ENCODE data around the gene MS4A4A. TPM values are rescaled to one million over a fixed set of nuclear protein-coding genes. Genes with fewer than 3 reads are reported as not detected.
A peak's percentile ranks its signal among the peaks of the same experiment; 100 is the strongest.

The MS4A4A gene
- total and polyA plus RNA-seq, 10 of the 15 experiments (the other 5 are each of a cell fraction or from before 2014, with no cell fraction given): 0.10 to 2.4 (median 0.68) TPM

- no peak for TF ChIP-seq SUZ12 (IDR thresholded peaks at IDR 0.05; ENCODE audit: unreplicated experiment)
- TF ChIP-seq TCF3 (IDR thresholded peaks at IDR 0.05; ENCODE audit: borderline replicate concordance, insufficient read depth, low read depth, low read length): no peak
- TF ChIP-seq RUNX3 (IDR thresholded peaks at IDR 0.05; ENCODE audit: low read length): peak; percentile 58
- no peak for TF ChIP-seq TCF7 (IDR thresholded peaks at IDR 0.05; ENCODE audit: borderline replicate concordance)
- TF ChIP-seq NR2F1 (conservative IDR thresholded peaks at IDR 0.05): peak; percentile 47; the same call in 1 of the 2 replicates
- no peak for TF ChIP-seq RBBP5 (conservative IDR thresholded peaks at IDR 0.05)
- TF ChIP-seq, protein P1, sequence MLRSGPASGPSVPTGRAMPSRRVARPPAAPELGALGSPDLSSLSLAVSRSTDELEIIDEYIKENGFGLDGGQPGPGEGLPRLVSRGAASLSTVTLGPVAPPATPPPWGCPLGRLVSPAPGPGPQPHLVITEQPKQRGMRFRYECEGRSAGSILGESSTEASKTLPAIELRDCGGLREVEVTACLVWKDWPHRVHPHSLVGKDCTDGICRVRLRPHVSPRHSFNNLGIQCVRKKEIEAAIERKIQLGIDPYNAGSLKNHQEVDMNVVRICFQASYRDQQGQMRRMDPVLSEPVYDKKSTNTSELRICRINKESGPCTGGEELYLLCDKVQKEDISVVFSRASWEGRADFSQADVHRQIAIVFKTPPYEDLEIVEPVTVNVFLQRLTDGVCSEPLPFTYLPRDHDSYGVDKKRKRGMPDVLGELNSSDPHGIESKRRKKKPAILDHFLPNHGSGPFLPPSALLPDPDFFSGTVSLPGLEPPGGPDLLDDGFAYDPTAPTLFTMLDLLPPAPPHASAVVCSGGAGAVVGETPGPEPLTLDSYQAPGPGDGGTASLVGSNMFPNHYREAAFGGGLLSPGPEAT (IDR thresholded peaks at IDR 0.05; ENCODE audit: low read depth): 0 out of 2 replicates have a peak, but pooled peaks have one; percentile 24
- TF ChIP-seq ZNF207 (IDR thresholded peaks at IDR 0.05; ENCODE audit: borderline replicate concordance): no peak
- TF ChIP-seq, protein P2, sequence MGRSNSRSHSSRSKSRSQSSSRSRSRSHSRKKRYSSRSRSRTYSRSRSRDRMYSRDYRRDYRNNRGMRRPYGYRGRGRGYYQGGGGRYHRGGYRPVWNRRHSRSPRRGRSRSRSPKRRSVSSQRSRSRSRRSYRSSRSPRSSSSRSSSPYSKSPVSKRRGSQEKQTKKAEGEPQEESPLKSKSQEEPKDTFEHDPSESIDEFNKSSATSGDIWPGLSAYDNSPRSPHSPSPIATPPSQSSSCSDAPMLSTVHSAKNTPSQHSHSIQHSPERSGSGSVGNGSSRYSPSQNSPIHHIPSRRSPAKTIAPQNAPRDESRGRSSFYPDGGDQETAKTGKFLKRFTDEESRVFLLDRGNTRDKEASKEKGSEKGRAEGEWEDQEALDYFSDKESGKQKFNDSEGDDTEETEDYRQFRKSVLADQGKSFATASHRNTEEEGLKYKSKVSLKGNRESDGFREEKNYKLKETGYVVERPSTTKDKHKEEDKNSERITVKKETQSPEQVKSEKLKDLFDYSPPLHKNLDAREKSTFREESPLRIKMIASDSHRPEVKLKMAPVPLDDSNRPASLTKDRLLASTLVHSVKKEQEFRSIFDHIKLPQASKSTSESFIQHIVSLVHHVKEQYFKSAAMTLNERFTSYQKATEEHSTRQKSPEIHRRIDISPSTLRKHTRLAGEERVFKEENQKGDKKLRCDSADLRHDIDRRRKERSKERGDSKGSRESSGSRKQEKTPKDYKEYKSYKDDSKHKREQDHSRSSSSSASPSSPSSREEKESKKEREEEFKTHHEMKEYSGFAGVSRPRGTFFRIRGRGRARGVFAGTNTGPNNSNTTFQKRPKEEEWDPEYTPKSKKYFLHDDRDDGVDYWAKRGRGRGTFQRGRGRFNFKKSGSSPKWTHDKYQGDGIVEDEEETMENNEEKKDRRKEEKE (IDR thresholded peaks at IDR 0.05): no peak
- TF ChIP-seq, protein P3, sequence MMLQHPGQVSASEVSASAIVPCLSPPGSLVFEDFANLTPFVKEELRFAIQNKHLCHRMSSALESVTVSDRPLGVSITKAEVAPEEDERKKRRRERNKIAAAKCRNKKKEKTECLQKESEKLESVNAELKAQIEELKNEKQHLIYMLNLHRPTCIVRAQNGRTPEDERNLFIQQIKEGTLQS (IDR thresholded peaks at IDR 0.05; ENCODE audit: borderline replicate concordance, extremely low read depth, low read depth, low read length): no peak
- no peak for TF ChIP-seq ZNF274 (IDR thresholded peaks at IDR 0.05; ENCODE audit: insufficient read depth, insufficient read length)
- TF ChIP-seq HDAC6 (IDR thresholded peaks at IDR 0.05; ENCODE audit: unreplicated experiment): no peak
- no peak for TF ChIP-seq ZNF217 (IDR thresholded peaks at IDR 0.05)
- TF ChIP-seq FOXK2 (IDR thresholded peaks at IDR 0.05): no peak
- no peak for TF ChIP-seq SIN3A (IDR thresholded peaks at IDR 0.05; ENCODE audit: low read depth, low read length)
- TF ChIP-seq, protein P4, sequence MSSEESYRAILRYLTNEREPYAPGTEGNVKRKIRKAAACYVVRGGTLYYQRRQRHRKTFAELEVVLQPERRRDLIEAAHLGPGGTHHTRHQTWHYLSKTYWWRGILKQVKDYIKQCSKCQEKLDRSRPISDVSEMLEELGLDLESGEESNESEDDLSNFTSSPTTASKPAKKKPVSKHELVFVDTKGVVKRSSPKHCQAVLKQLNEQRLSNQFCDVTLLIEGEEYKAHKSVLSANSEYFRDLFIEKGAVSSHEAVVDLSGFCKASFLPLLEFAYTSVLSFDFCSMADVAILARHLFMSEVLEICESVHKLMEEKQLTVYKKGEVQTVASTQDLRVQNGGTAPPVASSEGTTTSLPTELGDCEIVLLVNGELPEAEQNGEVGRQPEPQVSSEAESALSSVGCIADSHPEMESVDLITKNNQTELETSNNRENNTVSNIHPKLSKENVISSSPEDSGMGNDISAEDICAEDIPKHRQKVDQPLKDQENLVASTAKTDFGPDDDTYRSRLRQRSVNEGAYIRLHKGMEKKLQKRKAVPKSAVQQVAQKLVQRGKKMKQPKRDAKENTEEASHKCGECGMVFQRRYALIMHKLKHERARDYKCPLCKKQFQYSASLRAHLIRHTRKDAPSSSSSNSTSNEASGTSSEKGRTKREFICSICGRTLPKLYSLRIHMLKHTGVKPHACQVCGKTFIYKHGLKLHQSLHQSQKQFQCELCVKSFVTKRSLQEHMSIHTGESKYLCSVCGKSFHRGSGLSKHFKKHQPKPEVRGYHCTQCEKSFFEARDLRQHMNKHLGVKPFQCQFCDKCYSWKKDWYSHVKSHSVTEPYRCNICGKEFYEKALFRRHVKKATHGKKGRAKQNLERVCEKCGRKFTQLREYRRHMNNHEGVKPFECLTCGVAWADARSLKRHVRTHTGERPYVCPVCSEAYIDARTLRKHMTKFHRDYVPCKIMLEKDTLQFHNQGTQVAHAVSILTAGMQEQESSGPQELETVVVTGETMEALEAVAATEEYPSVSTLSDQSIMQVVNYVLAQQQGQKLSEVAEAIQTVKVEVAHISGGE (CRISPR knock-in tag; IDR thresholded peaks at IDR 0.05): no peak
- TF ChIP-seq CHD4 (IDR thresholded peaks at IDR 0.05): no peak
- TF ChIP-seq BHLHE40 (IDR thresholded peaks at IDR 0.05; ENCODE audit: borderline replicate concordance in 1 of 2, low read depth in 2 of 2, low read length in 1 of 2): peak; percentile 59 to 65
- TF ChIP-seq ZNF24 (IDR thresholded peaks at IDR 0.05): no peak
- no peak for TF ChIP-seq ZBED1 (IDR thresholded peaks at IDR 0.05; ENCODE audit: borderline replicate concordance)
Observed at GRCh38 chr11:60336767-60337391, 56.4 kb downstream of the MS4A4A start (continued).

All from GM12878 (cell line).